ENCODE data around the gene ETFA. TPM values are rescaled to one million over a fixed set of nuclear protein-coding genes. Genes with fewer than 3 reads are reported as not detected.
A peak's percentile ranks its signal among the peaks of the same experiment; 100 is the strongest.

Gene ETFA
- total and polyA plus RNA-seq, 2 donors: 83.5 to 116 TPM

DNA sequence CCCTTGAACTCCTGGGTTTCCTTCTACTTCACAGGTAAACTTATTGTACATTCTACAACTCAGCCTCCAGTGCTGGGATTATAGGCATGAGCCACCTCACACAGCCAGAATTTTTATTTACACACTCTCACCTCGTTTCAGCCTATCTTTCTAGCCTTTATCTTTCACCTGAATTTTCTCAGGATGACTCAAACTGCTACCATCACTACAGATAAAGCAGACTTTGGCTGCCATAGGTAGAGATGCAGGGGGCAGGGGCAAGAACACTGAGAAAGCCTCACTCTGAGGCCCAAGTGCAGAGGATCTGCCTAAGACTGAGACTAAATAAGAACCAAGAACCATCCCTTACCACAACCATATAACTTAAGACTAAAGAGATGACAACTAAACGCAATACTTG, 59.0 kb downstream of the ETFA start:
- Histone ChIP-seq H3K27ac (ENCODE audit: low read depth in 1 of 2, low read length in 1 of 2) (no peak overlapping the region), H3K4me3 (ENCODE audit: low read length in 2 of 2) (no peak overlapping the region), H3K27me3 (ENCODE audit: control insufficient read depth in 2 of 2, insufficient read depth in 1 of 2, low read length in 1 of 2) (no peaks in the 10 kb centered on the region), H3K36me3 (ENCODE audit: control insufficient read depth in 2 of 2, insufficient read depth in 2 of 2, low read length in 1 of 2) (no peaks in the 10 kb centered on the region), H3K4me1 (ENCODE audit: control insufficient read depth in 2 of 2, insufficient read depth in 2 of 2, low read length in 2 of 2) (no peaks in the 10 kb centered on the region), H3K9me3 (ENCODE audit: control insufficient read depth in 2 of 2, insufficient read depth in 1 of 2, low read length in 1 of 2) (no peaks in the 10 kb centered on the region)
- WGBS: 93% methylated on average over 2 of the region's 2 CpGs
- DNase-seq (ENCODE audit: low read depth in 6 of 9, low spot score in 9 of 9): no peak

DNA sequence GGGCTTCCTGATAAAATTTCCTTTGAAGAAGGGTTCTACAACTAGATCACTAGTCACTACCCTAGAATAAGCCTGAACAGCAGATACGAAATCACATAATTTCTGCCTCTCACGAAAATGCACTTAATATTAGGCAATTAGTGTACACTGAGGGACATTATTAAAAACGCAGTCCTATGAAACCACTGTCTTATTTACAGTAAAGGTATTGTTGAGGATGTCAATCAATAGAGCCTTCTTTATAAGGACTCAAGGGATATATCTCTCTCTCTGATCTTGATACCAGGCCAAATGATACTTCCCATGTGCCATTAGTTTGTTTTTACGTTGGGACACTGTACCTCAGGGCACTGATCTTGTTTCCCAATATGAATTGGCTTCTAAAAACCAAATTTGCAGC, 59.6 kb downstream of the ETFA start:
- WGBS: 96% methylated on average over 4 of the region's 4 CpGs
- Histone ChIP-seq H3K4me3 (ENCODE audit: low read length in 2 of 2) (no peak overlapping the region), H3K27me3 (ENCODE audit: control insufficient read depth in 2 of 2, insufficient read depth in 1 of 2, low read length in 1 of 2) (no peaks in the 10 kb centered on the region), H3K36me3 (ENCODE audit: control insufficient read depth in 2 of 2, insufficient read depth in 2 of 2, low read length in 1 of 2) (no peaks in the 10 kb centered on the region), H3K4me1 (ENCODE audit: control insufficient read depth in 2 of 2, insufficient read depth in 2 of 2, low read length in 2 of 2) (no peaks in the 10 kb centered on the region), H3K9me3 (ENCODE audit: control insufficient read depth in 2 of 2, insufficient read depth in 1 of 2, low read length in 1 of 2) (no peaks in the 10 kb centered on the region), H3K27ac (ENCODE audit: low read depth in 1 of 2, low read length in 1 of 2) (no peak overlapping the region)
- no peak for DNase-seq (ENCODE audit: low read depth in 6 of 9, low spot score in 9 of 9)

- 98% methylated on average over 1 of the region's 1 CpG for WGBS
- H3K36me3 ChIP-seq (ENCODE audit: control insufficient read depth in 2 of 2, insufficient read depth in 2 of 2, low read length in 1 of 2): no peaks in the 10 kb centered on the region
Observed at GRCh38 chr15:76245072-76245610, 66.1 kb downstream of the ETFA start.

DNA sequence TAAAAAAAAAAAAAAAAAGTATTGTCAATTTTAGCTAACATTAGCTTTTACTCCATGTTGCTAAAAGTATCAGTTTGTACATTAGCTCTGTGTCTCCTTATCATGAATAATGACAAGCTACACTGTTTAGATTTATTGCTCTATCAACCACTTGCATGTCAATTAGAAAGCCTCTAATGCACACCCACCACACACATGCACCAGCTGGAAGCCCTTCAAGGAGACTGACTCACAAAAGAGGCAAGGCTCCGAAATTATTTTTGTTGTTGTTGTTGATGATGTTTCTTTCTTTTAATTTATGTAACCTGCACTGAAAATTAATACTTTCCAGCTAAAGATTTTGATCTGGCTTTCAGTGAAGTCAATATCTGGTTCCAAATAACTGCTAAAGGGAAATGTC, 71.5 kb downstream of the ETFA start:
- WGBS: 97% methylated on average over 1 of the region's 1 CpG
- no peak for DNase-seq (ENCODE audit: low read depth in 6 of 9, low spot score in 9 of 9)
- no peaks in the 10 kb centered on the region for H3K36me3 ChIP-seq (ENCODE audit: control insufficient read depth in 2 of 2, insufficient read depth in 2 of 2, low read length in 1 of 2)

More at GRCh38 chr15:76245072-76245610, 66.1 kb downstream of the ETFA start:
- Histone ChIP-seq H3K4me3 (ENCODE audit: low read length in 2 of 2) (no peak overlapping the region), H3K4me1 (ENCODE audit: control insufficient read depth in 2 of 2, insufficient read depth in 2 of 2, low read length in 2 of 2) (no peaks in the 10 kb centered on the region), H3K9me3 (ENCODE audit: control insufficient read depth in 2 of 2, insufficient read depth in 1 of 2, low read length in 1 of 2) (no peaks in the 10 kb centered on the region), H3K27me3 (ENCODE audit: control insufficient read depth in 2 of 2, insufficient read depth in 1 of 2, low read length in 1 of 2) (no peaks in the 10 kb centered on the region), H3K27ac (ENCODE audit: low read depth in 1 of 2, low read length in 1 of 2) (no peak overlapping the region)
- no peak for DNase-seq (ENCODE audit: low read depth in 6 of 9, low spot score in 9 of 9)

GRCh38 chr15:76236350-76236749, 74.9 kb downstream of the ETFA start:
- no peak for DNase-seq (ENCODE audit: low read depth in 6 of 9, low spot score in 9 of 9)
- no peaks in the 10 kb centered on the region for H3K9me3 ChIP-seq (ENCODE audit: control insufficient read depth in 2 of 2, insufficient read depth in 1 of 2, low read length in 1 of 2)
- no peak overlapping the region for H3K27ac ChIP-seq (ENCODE audit: low read depth in 1 of 2, low read length in 1 of 2)
- 97% methylated on average over 2 of the region's 2 CpGs for WGBS
- no peaks in the 10 kb centered on the region for H3K4me1 ChIP-seq (ENCODE audit: control insufficient read depth in 2 of 2, insufficient read depth in 2 of 2, low read length in 2 of 2)
- no peaks in the 10 kb centered on the region for H3K36me3 ChIP-seq (ENCODE audit: control insufficient read depth in 2 of 2, insufficient read depth in 2 of 2, low read length in 1 of 2)
- no peaks in the 10 kb centered on the region for H3K27me3 ChIP-seq (ENCODE audit: control insufficient read depth in 2 of 2, insufficient read depth in 1 of 2, low read length in 1 of 2)
- H3K4me3 ChIP-seq (ENCODE audit: low read length in 2 of 2): no peak overlapping the region

More for the DNA sequence above, 71.5 kb downstream of the ETFA start:
- Histone ChIP-seq H3K27ac (ENCODE audit: low read depth in 1 of 2, low read length in 1 of 2) (no peak overlapping the region), H3K9me3 (ENCODE audit: control insufficient read depth in 2 of 2, insufficient read depth in 1 of 2, low read length in 1 of 2) (no peaks in the 10 kb centered on the region), H3K27me3 (ENCODE audit: control insufficient read depth in 2 of 2, insufficient read depth in 1 of 2, low read length in 1 of 2) (no peaks in the 10 kb centered on the region), H3K4me3 (ENCODE audit: low read length in 2 of 2) (no peak overlapping the region), H3K4me1 (ENCODE audit: control insufficient read depth in 2 of 2, insufficient read depth in 2 of 2, low read length in 2 of 2) (no peaks in the 10 kb centered on the region)

- Histone ChIP-seq H3K4me3 (ENCODE audit: low read length in 2 of 2) (no peak overlapping the region), H3K36me3 (ENCODE audit: control insufficient read depth in 2 of 2, insufficient read depth in 2 of 2, low read length in 1 of 2) (peaks cover 0 to 5% of the 10 kb centered on the region in 2 donors), H3K9me3 (ENCODE audit: control insufficient read depth in 2 of 2, insufficient read depth in 1 of 2, low read length in 1 of 2) (no peaks in the 10 kb centered on the region), H3K27ac (ENCODE audit: low read depth in 1 of 2, low read length in 1 of 2) (no peak overlapping the region), H3K4me1 (ENCODE audit: control insufficient read depth in 2 of 2, insufficient read depth in 2 of 2, low read length in 2 of 2) (no peaks in the 10 kb centered on the region), H3K27me3 (ENCODE audit: control insufficient read depth in 2 of 2, insufficient read depth in 1 of 2, low read length in 1 of 2) (no peaks in the 10 kb centered on the region)
- 93% methylated on average over 3 of the region's 3 CpGs for WGBS
- peak in 6 of 9 donors; percentile 9 to 60 (median 16) for DNase-seq (ENCODE audit: low read depth in 6 of 9, low spot score in 9 of 9)
Observed at GRCh38 chr15:76235186-76235826, 76.0 kb downstream of the ETFA start.

- Histone ChIP-seq H3K27ac (ENCODE audit: low read depth in 1 of 2, low read length in 1 of 2) (no peak overlapping the region), H3K4me1 (ENCODE audit: control insufficient read depth in 2 of 2, insufficient read depth in 2 of 2, low read length in 2 of 2) (no peaks in the 10 kb centered on the region), H3K9me3 (ENCODE audit: control insufficient read depth in 2 of 2, insufficient read depth in 1 of 2, low read length in 1 of 2) (no peaks in the 10 kb centered on the region), H3K4me3 (ENCODE audit: low read length in 2 of 2) (no peak overlapping the region), H3K36me3 (ENCODE audit: control insufficient read depth in 2 of 2, insufficient read depth in 2 of 2, low read length in 1 of 2) (peaks cover 4 to 5% of the 10 kb centered on the region in 2 donors), H3K27me3 (ENCODE audit: control insufficient read depth in 2 of 2, insufficient read depth in 1 of 2, low read length in 1 of 2) (no peaks in the 10 kb centered on the region)
- DNase-seq (ENCODE audit: low read depth in 6 of 9, low spot score in 9 of 9): no peak
- over 99% methylated on average over 4 of the region's 4 CpGs for WGBS
Observed at GRCh38 chr15:76234337-76234889, 76.9 kb downstream of the ETFA start.

DNA sequence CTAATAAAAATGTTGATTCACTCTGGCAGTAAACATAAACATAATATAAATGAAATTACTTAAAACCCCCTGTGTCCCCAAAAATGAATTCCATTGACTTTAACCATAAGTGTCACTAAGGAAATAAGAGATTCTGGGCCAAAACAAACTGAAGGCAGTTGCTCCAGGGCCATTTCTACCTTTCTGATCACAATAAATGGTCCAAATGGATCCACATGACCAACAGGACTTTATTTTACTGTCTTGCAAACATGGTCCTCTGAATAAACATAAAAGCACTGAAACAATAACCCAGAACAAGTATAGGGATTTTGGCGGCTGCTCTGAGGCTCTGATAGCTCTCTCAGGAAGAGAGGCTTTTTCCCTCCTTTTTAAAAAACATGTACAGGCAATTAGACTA, 77.3 kb downstream of the ETFA start:
- no peak overlapping the region for H3K27ac ChIP-seq (ENCODE audit: low read depth in 1 of 2, low read length in 1 of 2)
- no peaks in the 10 kb centered on the region for H3K9me3 ChIP-seq (ENCODE audit: control insufficient read depth in 2 of 2, insufficient read depth in 1 of 2, low read length in 1 of 2)
- H3K4me1 ChIP-seq (ENCODE audit: control insufficient read depth in 2 of 2, insufficient read depth in 2 of 2, low read length in 2 of 2): no peaks in the 10 kb centered on the region
- H3K27me3 ChIP-seq (ENCODE audit: control insufficient read depth in 2 of 2, insufficient read depth in 1 of 2, low read length in 1 of 2): no peaks in the 10 kb centered on the region
- DNase-seq (ENCODE audit: low read depth in 6 of 9, low spot score in 9 of 9): no peak
- WGBS: 99% methylated on average over 1 of the region's 1 CpG
- H3K36me3 ChIP-seq (ENCODE audit: control insufficient read depth in 2 of 2, insufficient read depth in 2 of 2, low read length in 1 of 2): peaks cover 4 to 5% of the 10 kb centered on the region in 2 donors
- no peak overlapping the region for H3K4me3 ChIP-seq (ENCODE audit: low read length in 2 of 2)

DNA sequence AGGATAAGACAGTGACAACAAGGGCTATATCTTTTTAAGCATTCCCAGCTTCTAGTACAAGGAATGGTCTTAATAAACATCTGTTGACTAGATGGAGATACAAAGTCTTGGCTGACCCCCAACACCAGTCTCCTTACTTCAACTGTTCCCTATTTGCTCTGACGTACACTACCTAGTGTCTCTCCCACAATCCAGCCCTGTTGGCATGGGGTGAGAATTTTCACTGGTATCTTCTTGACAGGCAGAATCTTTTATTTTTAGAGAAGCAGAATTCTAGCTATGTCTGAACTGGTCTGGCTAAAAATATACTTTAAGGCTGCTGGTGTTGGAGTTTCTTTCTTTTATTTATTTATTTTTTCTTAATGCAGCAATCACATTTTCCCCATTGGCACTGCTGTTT, 82.0 kb downstream of the ETFA start:
- Histone ChIP-seq H3K9me3 (ENCODE audit: control insufficient read depth in 2 of 2, insufficient read depth in 1 of 2, low read length in 1 of 2) (no peaks in the 10 kb centered on the region), H3K4me3 (ENCODE audit: low read length in 2 of 2) (no peak overlapping the region), H3K36me3 (ENCODE audit: control insufficient read depth in 2 of 2, insufficient read depth in 2 of 2, low read length in 1 of 2) (peaks cover 12 to 15% of the 10 kb centered on the region in 2 donors), H3K27me3 (ENCODE audit: control insufficient read depth in 2 of 2, insufficient read depth in 1 of 2, low read length in 1 of 2) (no peaks in the 10 kb centered on the region), H3K27ac (ENCODE audit: low read depth in 1 of 2, low read length in 1 of 2) (no peak overlapping the region), H3K4me1 (ENCODE audit: control insufficient read depth in 2 of 2, insufficient read depth in 2 of 2, low read length in 2 of 2) (no peaks in the 10 kb centered on the region)
- WGBS: 48% methylated on average over 1 of the region's 1 CpG
- no peak for DNase-seq (ENCODE audit: low read depth in 6 of 9, low spot score in 9 of 9)
